SHP77 treated with DMSO at 0.1 percent for 48 hours (cell line): Measurements from ENCODE around the gene NRG3.
"Not testable (repeated sequence)": the region's sequence is repeated elsewhere in the genome, so short reads cannot be mapped to it uniquely, and the experiment has no call there.

Source experiments
- DNase-seq: peaks from one replicate; lab custom pipeline; 2025; lab: John Stamatoyannopoulos, UW

The NRG3 gene

DNA sequence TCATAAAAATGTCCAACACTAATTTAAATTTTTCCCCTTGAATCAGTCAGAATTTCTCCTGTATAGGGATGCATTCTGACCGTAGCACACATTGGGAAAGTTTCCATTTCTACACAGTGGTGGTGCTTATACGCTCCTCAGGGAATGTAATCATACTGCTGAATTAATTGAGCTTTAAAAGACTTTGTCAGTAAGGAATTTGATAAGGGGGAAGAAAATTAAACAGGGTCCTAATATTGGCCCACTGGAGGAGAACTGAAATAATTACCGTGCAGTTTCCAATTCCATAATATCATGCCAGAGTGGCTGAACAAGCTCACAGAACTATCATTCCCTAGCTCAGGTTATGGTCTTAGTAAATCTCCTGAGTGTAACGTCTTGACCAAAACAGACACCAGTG, 1041.9 kb downstream of the NRG3 start:
- DNase-seq, result no peak

- no peak for DNase-seq
Observed at GRCh38 chr10:82918022-82918421, 1043.0 kb downstream of the NRG3 start.

- no peak for DNase-seq
Observed at GRCh38 chr10:82922046-82922445, 1047.1 kb downstream of the NRG3 start.

GRCh38 chr10:82922755-82923154, 1047.8 kb downstream of the NRG3 start:
- no peak for DNase-seq

DNA sequence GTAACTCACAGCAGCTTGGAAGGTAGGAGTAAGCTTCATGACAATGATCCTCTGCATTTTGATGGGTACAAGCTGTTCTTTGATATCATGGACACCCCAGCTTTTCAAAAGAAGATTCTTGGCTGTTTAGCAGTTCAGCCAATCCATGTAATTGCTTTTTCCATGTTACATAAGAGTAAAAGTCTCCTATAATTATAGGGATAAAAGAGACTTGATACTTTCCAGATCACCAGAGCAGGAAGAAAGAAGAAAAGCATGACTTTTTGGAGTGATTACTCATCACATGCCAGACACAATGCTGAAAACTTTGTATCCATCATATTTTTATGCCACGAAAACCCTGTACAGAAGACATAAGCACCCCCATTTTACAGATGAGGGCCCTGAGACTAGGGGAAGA, 1049.7 kb downstream of the NRG3 start:
- DNase-seq, result no peak

- no peak for DNase-seq
Observed at GRCh38 chr10:82925547-82925946, 1050.6 kb downstream of the NRG3 start.

GRCh38 chr10:82932451-82932850, 1057.5 kb downstream of the NRG3 start:
- DNase-seq, result no peak

DNA sequence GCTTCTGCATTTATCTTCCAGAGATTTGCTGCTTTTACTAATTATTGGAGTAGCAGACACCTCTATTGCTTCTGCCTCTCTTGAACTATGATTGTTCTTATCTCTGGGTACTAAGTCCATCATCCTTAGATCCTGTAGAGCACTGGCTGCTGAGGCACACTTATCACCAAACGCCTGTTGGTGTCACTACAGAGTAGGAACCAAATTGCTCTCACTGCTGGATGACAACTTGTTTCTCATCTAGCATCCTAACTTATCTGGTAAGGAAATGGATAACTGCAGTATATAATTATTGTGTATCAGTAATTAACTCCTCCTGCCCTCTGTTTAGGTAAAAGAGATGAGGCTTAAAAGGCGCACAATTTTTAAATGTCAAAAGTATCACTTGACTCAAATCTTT, 1059.4 kb downstream of the NRG3 start:
- DNase-seq, result no peak

GRCh38 chr10:82934947-82935346, 1060.0 kb downstream of the NRG3 start:
- no peak for DNase-seq

DNA sequence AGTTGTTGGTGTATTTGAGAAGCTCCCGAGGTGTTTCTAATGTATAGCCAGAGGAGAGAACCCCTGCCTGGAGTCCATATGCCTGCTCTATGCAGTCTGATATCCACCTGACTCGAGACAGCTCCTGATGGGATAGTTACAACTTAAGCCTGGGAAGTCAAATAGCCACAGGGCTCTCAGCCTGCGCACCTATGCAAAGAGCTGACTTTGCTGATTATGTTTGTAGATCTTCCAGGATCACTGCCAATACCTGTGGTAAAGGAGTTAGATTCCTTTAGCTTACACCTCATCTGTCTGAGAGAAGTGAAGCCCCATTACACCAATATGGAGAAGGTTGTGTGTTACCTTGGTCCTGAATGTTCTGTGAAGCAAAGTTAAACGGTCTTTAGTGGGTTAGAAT, 1063.3 kb downstream of the NRG3 start:
- no peak for DNase-seq

DNA sequence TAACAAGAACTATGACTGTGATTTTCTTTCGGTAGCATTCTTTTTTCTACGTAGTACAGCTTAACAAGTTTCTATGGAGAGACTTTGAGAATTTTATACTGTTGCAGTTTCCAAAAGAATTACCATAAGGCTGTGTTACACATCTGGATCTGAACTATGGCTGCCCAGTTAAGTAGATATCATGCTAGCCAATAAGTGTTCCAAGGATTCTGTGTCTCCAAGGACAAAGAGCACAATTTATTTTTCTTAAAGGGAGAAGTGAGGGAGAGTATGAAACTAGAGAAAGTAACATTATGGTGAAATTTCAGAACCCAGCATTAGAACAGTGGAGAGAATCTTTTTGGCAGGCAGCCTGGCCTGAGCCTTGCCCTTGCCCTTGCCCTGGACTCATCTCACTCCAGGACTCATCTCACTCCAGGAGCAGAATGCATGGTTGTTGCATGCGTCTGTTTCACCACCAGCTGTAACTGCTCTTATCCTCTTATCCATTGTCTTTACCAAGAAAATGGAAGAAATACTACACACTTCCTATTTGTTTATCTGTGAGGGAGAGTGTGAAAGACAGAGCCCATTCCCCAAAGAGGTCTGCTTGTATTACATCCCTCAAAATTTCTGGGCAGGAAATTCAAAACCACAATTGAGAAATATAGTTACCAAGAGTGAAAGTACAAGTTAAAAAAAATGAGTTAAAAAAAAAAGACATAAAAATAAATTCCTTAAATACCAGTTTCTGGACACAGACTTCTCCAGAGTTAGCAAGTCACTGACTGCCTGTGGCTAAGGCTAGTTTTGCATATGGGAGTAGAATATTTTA, 1067.5 kb downstream of the NRG3 start:
- no peak for DNase-seq

- DNase-seq, result no peak
Observed at GRCh38 chr10:82943142-82943541, 1068.1 kb downstream of the NRG3 start.

DNA sequence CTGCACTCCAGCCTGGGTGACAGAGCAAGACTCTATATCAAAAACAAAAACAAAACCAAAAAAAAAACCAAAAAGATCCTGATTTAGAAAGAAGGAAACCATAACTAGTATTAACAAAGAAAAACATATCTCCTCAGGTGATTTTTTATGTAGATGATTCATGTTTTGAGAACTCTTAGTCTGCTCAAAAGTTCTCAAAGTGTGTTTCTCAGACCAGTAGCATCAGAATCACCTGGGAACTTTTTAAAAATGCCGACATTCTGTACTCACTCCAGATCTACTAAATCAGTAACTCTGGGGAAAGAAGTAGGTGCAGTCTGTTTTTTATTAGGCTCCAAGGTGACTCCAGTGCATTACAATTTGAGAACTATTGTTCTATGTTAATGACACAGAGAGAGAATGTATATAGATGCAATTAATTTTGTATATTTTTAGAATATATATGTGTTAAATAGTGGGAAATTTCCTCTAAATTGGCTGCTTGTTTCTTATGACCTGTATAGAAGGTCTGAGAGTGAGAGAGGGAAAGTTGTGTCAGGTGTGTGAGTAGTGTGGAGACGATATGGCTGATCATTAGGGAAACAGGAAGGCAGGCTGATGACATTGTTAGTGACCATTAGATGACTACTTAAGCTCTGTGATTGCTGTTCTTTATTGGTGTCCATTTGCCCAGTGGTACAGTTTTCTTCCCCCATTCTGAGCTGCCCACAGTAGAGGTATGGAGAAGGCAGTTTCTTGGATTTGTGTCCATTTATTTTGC, 1075.0 kb downstream of the NRG3 start:
- DNase-seq, result no peak

- no peak for DNase-seq
Observed at GRCh38 chr10:82953331-82953730, 1078.3 kb downstream of the NRG3 start.

DNA sequence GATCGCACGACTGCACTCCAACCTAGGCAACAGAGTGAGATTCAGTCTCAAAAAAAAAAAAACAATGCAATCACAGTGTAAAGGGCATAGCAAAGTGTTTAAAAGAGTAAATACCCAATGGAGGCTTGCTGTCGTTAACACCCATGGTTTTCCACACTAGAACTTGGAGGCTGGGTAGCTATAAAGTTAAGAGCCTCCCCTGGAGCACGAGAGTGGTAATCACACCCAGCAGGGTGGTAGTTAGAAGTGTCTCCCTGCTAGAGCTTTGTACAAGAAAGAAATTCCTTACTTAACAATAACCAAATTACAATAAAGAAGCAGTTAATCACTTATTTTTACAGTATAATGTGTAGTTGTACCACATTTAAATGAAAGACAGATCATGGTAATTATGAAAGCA, 1078.9 kb downstream of the NRG3 start:
- no peak for DNase-seq

DNA sequence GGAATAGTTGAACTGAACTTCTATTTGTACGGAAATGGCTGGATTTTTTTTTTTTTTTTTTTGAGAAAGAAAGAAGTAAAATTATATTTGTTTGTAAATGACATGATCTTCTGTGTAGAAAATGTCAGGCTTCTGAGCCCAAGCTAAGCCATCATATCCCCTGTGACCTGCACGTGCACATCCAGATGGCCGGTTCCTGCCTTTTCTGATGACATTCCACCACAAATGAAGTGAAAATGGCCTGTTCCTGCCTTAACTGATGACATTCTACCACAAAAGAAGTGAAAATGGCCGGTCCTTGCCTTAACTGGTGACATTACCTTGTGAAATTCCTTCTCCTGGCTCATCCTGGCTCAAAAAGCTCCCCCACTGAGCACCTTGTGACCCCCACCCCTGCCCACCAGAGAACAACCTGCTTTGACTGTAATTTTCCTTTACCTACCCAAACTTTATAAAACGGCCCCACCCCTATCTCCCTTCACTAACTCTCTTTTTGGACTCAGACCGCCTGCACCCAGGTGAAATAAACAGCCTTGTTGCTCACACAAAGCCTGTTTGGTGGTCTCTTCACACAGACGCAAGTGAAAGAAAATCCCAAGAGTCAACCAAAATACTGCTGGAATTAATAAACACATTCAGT, 1085.5 kb downstream of the NRG3 start:
- DNase-seq, result not testable (repeated sequence)

DNA sequence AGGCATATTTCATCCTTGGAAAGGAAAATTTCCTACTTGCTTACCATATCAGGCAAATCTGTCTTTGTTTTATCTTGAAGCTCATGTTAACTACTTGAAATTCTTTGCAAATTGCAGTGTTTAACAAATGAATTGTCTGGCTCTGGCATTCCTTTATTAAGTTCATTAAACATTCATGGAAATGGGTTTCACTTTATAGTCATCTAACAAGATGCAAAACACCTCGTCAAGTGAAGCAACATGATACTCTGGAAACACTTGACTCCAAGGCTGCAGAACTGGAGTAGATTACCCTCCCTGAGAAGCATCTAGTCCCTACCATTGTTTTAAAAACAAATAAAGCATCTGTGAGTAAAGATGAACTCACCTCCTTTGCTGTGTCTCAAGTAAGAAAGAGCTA, 1086.9 kb downstream of the NRG3 start:
- DNase-seq, result no peak

DNA sequence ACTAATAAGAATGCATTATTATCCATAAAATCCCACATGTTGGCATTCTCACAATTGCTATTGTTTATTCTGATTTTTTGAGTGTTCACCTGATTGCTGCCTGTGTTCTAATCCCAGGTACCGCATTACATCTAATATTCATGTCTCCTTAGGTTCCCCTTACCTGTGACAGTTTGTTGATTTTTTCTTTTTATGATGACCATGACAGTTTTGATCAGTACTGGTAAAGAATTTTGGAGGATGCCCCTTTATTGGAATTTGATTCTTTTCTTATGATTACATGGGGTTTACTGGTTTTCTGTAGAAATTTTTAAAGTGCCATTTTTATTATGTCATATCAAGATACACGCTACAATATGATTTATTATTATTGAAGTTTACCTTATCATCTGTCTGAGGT, 1091.1 kb downstream of the NRG3 start:
- DNase-seq, result no peak

- no peak for DNase-seq
Observed at GRCh38 chr10:82968533-82968932, 1093.5 kb downstream of the NRG3 start.

DNA sequence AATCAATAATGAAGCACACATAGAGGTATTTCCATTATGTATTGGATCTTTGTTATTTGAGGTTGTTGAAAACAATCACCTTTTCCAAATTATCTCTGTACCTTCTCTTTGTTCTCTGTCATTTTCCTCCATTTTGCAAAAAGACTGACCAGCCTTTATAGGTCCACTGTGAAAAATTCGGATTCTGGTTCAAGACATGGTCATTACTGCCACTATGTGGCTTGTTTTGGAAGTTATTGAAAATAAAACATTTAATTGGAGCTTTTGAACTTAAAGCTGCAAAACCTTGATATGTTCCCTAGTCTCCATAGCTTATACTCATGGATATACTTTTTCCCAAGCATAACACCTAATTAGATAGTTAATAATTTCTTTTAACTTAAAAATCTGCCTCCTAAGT, 1094.4 kb downstream of the NRG3 start:
- DNase-seq, result no peak

DNA sequence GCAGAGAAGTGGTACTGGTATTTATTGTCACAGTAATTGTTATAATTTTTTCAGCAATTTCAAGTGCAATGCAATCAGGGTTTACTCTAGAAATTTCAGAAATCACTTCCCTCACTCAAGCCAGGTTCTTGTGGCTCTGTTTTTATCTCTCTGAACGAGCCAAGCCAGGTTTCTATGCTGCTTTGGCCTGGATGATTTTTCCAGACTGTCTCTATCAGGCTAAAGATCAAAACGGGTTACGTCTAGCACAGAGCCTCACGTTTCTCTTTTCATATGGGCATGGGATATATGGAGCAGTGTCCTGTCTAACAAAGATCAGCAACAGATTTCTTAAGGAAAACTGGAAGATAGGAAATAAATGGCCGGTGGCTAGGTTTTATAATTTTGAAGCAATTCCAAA, 1105.3 kb downstream of the NRG3 start:
- DNase-seq, result no peak

DNA sequence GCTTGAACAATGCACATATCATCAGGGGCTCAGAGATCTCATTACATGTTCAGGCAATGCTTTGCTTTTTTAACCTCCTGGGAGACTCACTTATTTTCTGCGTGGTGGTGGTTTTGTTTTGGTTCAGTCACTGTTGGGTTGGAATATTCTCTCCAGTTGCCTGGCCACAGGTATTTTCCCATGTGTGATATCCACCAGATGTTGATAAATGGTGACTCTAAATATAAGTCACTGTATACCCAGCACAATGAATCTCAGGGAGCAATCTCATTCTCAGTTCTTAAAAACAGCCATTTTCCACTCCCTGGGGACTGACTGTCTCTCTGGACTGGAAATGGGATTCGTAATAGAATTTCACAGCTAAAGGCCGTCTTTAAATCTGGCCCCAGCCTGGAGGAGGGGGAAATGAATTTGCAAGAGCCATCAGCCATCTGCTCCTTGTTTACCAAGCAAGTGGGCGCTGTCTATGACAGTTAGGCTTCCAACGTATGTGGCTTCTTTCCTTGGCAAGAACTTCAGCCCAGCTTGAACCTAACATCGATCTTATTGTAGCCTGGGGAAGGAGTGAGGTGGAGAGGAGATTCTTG, 1106.2 kb downstream of the NRG3 start:
- no peak for DNase-seq
